H9 (cell line): ENCODE results near the gene PDE5A. TPM values are rescaled to one million over a fixed set of nuclear protein-coding genes. Genes with fewer than 3 reads are reported as not detected.
"Not testable (repeated sequence)": the region's sequence is repeated elsewhere in the genome, so short reads cannot be mapped to it uniquely, and the experiment has no call there.

Experiments
- DNase-seq: peaks from one replicate; pipeline ENCODE4 v3.0.0-alpha.2; 2017
- H2AFZ ChIP-seq: one replicate; pipeline ENCODE4 v1.6.1; 2013; ENCODE audit warnings: mild to moderate bottlenecking, low read length, control low read depth, moderate library complexity
- H2AK5ac ChIP-seq: 2 replicates; pipeline ENCODE4 v1.6.1; 2013; ENCODE audit warnings: low read length, control low read depth, mixed read lengths; ENCODE audit not compliant: insufficient read length
- H2BK120ac ChIP-seq: one replicate; pipeline ENCODE4 v1.6.1; 2013; ENCODE audit warnings: low read depth, mild to moderate bottlenecking, low read length, control low read depth, inconsistent platforms; ENCODE audit not compliant: poor library complexity, severe bottlenecking
- H2BK12ac ChIP-seq: 2 replicates; pipeline ENCODE4 v1.6.1; 2013; ENCODE audit warnings: low read length, control low read depth, mixed read lengths, low read depth; ENCODE audit not compliant: insufficient read length
- H2BK15ac ChIP-seq: 2 replicates; pipeline ENCODE4 v1.6.1; 2013; ENCODE audit warnings: low read depth, low read length, control low read depth
- H2BK20ac ChIP-seq: one replicate; pipeline ENCODE4 v1.6.1; 2013; ENCODE audit warnings: low read depth, mild to moderate bottlenecking, low read length, control low read depth, inconsistent platforms; ENCODE audit not compliant: poor library complexity, severe bottlenecking
- H2BK5ac ChIP-seq: 2 replicates; pipeline ENCODE4 v1.6.1; 2013; ENCODE audit warnings: low read length, control low read depth, mixed read lengths; ENCODE audit not compliant: insufficient read length
- H3K14ac ChIP-seq: 2 replicates; pipeline ENCODE4 v1.6.1; 2013; ENCODE audit warnings: low read length, control low read depth; ENCODE audit not compliant: insufficient read depth
- H3K18ac ChIP-seq: 2 replicates; pipeline ENCODE4 v1.6.1; 2013; ENCODE audit warnings: low read depth, mild to moderate bottlenecking, mixed read lengths, low read length, control low read depth; ENCODE audit not compliant: insufficient read length
- H3K23ac ChIP-seq: 2 replicates; pipeline ENCODE4 v1.6.1; 2013; ENCODE audit warnings: low read length, control low read depth, mixed read lengths, low read depth; ENCODE audit not compliant: insufficient read length
- H3K23me2 ChIP-seq: 2 replicates; pipeline ENCODE4 v1.6.1; 2013; ENCODE audit warnings: low read depth, mild to moderate bottlenecking, mixed read lengths, low read length, control low read depth; ENCODE audit not compliant: insufficient read length, poor library complexity, severe bottlenecking
- H3K27ac ChIP-seq: 2 replicates; pipeline ENCODE4 v1.5.1; 2013; ENCODE audit warnings: low read length, control low read depth, mixed read lengths, low read depth; ENCODE audit not compliant: insufficient read length
- H3K27me3 ChIP-seq: 2 replicates; pipeline ENCODE4 v1.6.1; 2013; ENCODE audit warnings: low read length, control low read depth, inconsistent platforms; ENCODE audit not compliant: insufficient read depth
- H3K4ac ChIP-seq: 2 replicates; pipeline ENCODE4 v1.6.1; 2013; ENCODE audit warnings: low read depth, mild to moderate bottlenecking, control low read depth, inconsistent platforms, low read length, moderate library complexity
- H3K4me1 ChIP-seq: 2 replicates; pipeline ENCODE4 v1.6.1; 2013; ENCODE audit warnings: low read length, control low read depth, inconsistent platforms; ENCODE audit not compliant: insufficient read depth
- H3K4me2 ChIP-seq: 2 replicates; pipeline ENCODE4 v1.6.1; 2013; ENCODE audit warnings: low read length, control low read depth, mixed read lengths; ENCODE audit not compliant: insufficient read length, insufficient read depth
- H3K56ac ChIP-seq: 2 replicates; pipeline ENCODE4 v1.6.1; 2013; ENCODE audit warnings: low read depth, mild to moderate bottlenecking, mixed read lengths, low read length, control low read depth; ENCODE audit not compliant: insufficient read length
- H3K79me1 ChIP-seq: 2 replicates; pipeline ENCODE4 v1.6.1; 2013; ENCODE audit warnings: low read depth, mild to moderate bottlenecking, moderate library complexity, low read length, control low read depth, inconsistent platforms; ENCODE audit not compliant: insufficient read depth, poor library complexity, severe bottlenecking
- H3K79me2 ChIP-seq: 2 replicates; pipeline ENCODE4 v1.6.1; 2013; ENCODE audit warnings: low read length, control low read depth, inconsistent platforms; ENCODE audit not compliant: insufficient read depth
- H3K9ac ChIP-seq: 2 replicates; pipeline ENCODE4 v1.6.1; 2013; ENCODE audit warnings: low read length, control low read depth, mixed read lengths; ENCODE audit not compliant: insufficient read length; ENCODE audit errors: extremely low read depth
- H3K9me3 ChIP-seq: one replicate; pipeline ENCODE4 v1.6.1; 2013; ENCODE audit warnings: low read depth, low read length, inconsistent platforms; ENCODE audit not compliant: control insufficient read depth
- H3T11ph ChIP-seq: one replicate; pipeline ENCODE4 v1.6.1; 2013; ENCODE audit warnings: mild to moderate bottlenecking, low read length, control low read depth, inconsistent platforms
- H4K20me1 ChIP-seq: one replicate; pipeline ENCODE4 v1.6.1; 2013; ENCODE audit not compliant: control insufficient read depth, insufficient read length, insufficient read depth
- H4K5ac ChIP-seq: 2 replicates; pipeline ENCODE4 v1.6.1; 2013; ENCODE audit warnings: low read depth, mild to moderate bottlenecking, mixed read lengths, low read length, control low read depth; ENCODE audit not compliant: insufficient read length
- H4K8ac ChIP-seq: replicated peaks from 2 replicates; pipeline ENCODE4 v1.6.1; 2013; ENCODE audit warnings: low read length, control low read depth, mixed read lengths, low read depth; ENCODE audit not compliant: insufficient read length
- H4K91ac ChIP-seq: 2 replicates; pipeline ENCODE4 v1.6.1; 2013; ENCODE audit warnings: low read depth, mild to moderate bottlenecking, moderate library complexity, mixed read lengths, low read length, control low read depth; ENCODE audit not compliant: insufficient read length
- H3K27ac Mint-ChIP-seq, 3 experiments: 2 replicates in 2 of 3; 3 replicates in 1 of 3; pipeline ENCODE4 v1.8.0; 2020 to 2021; ENCODE audit warnings: mixed read lengths in 3 of 3, mild to moderate bottlenecking in 1 of 3, moderate library complexity in 1 of 3
- H3K27me3 Mint-ChIP-seq: 2 replicates; pipeline ENCODE4 v1.8.0; 2021; ENCODE audit warnings: low read depth, mild to moderate bottlenecking, moderate library complexity, mixed read lengths
- H3K36me3 Mint-ChIP-seq, 3 experiments: 2 replicates in 2 of 3; 3 replicates in 1 of 3; pipeline ENCODE4 v1.8.0; 2020 to 2021; ENCODE audit warnings: low read depth in 3 of 3, mixed read lengths in 3 of 3; ENCODE audit not compliant: insufficient read depth in 1 of 3
- H3K4me1 Mint-ChIP-seq, 2 experiments: 2 replicates each; pipeline ENCODE4 v1.8.0; 2020; ENCODE audit warnings: mixed read lengths in 2 of 2
- H3K4me3 Mint-ChIP-seq, 2 experiments: 2 replicates in 1 of 2; 3 replicates in 1 of 2; pipeline ENCODE4 v1.8.0; 2020 to 2021; ENCODE audit warnings: mild to moderate bottlenecking in 2 of 2, mixed read lengths in 2 of 2, moderate library complexity in 1 of 2
- H3K9me3 Mint-ChIP-seq, 2 experiments: 2 replicates in 1 of 2; 3 replicates in 1 of 2; pipeline ENCODE4 v1.8.0; 2020; ENCODE audit warnings: mild to moderate bottlenecking in 2 of 2, mixed read lengths in 2 of 2, moderate library complexity in 1 of 2
- WGBS: extraction: QIAGEN DNeasy Blood & Tissue Kit; methylation state at CpG from one replicate; pipeline ENCODE4 v1.1.7; 2013; ENCODE audit warnings: missing lambda C conversion rate, low lambda C conversion rate, mixed read lengths; ENCODE audit not compliant: insufficient read length; ENCODE audit errors: extremely low coverage; 5-methylcytosine and 5-hydroxymethylcytosine counted together
- total RNA-seq: library from RNA; stranded (reverse); gene quantifications from 2 replicates; pipeline ENCODE4 v1.2.1, GENCODE V29; 2021

The PDE5A gene
- total RNA-seq, 1 experiment from 2014 or later, result 15.7 TPM

- not testable (repeated sequence) for H3K14ac ChIP-seq, H3K9me3 ChIP-seq, H2AK5ac ChIP-seq, H3K27me3 Mint-ChIP-seq, H3K27me3 ChIP-seq, H3K4me2 ChIP-seq, H3K56ac ChIP-seq, H3K4me3 Mint-ChIP-seq, H2BK12ac ChIP-seq, H4K91ac ChIP-seq, H2BK15ac ChIP-seq, H3K9me3 Mint-ChIP-seq, H3K4me1 Mint-ChIP-seq, H3K4me1 ChIP-seq, H4K20me1 ChIP-seq, H2BK120ac ChIP-seq, H3K9ac ChIP-seq, H2BK5ac ChIP-seq, H3T11ph ChIP-seq, H3K27ac ChIP-seq, H3K18ac ChIP-seq, H3K4ac ChIP-seq, H2AFZ ChIP-seq, H2BK20ac ChIP-seq, H3K27ac Mint-ChIP-seq, DNase-seq, H3K23me2 ChIP-seq, H4K5ac ChIP-seq, H3K79me2 ChIP-seq, H3K23ac ChIP-seq, H3K79me1 ChIP-seq, H4K8ac ChIP-seq
- peaks cover 1 to 19% (median 8%) of the 10 kb centered on the region in 3 experiments; a peak in 4 of 7 replicates for H3K36me3 Mint-ChIP-seq
- no CpG with 5 or more reads among the region's 2 CpGs for WGBS
These were observed 158.4 kb downstream of the PDE5A start for GRCh38 chr4:119470021-119470736.

- H3K23me2 ChIP-seq, H2BK15ac ChIP-seq, DNase-seq, H3T11ph ChIP-seq, H3K4me3 Mint-ChIP-seq, H3K23ac ChIP-seq, H3K27me3 ChIP-seq, H4K91ac ChIP-seq, H2AK5ac ChIP-seq, H3K14ac ChIP-seq, H2AFZ ChIP-seq, H2BK120ac ChIP-seq, H3K4me1 ChIP-seq, H3K9me3 ChIP-seq, H3K27ac ChIP-seq, H4K8ac ChIP-seq, H2BK12ac ChIP-seq, H3K27me3 Mint-ChIP-seq, H3K27ac Mint-ChIP-seq, H4K20me1 ChIP-seq, H3K9ac ChIP-seq, H3K4me1 Mint-ChIP-seq, H2BK5ac ChIP-seq, H3K4ac ChIP-seq, H4K5ac ChIP-seq, H3K56ac ChIP-seq, H3K79me1 ChIP-seq, H3K9me3 Mint-ChIP-seq, H2BK20ac ChIP-seq, H3K79me2 ChIP-seq, H3K18ac ChIP-seq, H3K4me2 ChIP-seq: not testable (repeated sequence)
- H3K36me3 Mint-ChIP-seq, result peaks cover 1 to 20% (median 12%) of the 10 kb centered on the region in 3 experiments; a peak in 4 of 7 replicates
- WGBS, result no CpG with 5 or more reads among the region's 3 CpGs
These were observed 159.6 kb downstream of the PDE5A start for GRCh38 chr4:119469039-119469438.
